ENCODE measurements around the gene TRAF4.
"Not testable (repeated sequence)": the region's sequence is repeated elsewhere in the genome, so short reads cannot be mapped to it uniquely, and the experiment has no call there.

The TRAF4 gene

DNA sequence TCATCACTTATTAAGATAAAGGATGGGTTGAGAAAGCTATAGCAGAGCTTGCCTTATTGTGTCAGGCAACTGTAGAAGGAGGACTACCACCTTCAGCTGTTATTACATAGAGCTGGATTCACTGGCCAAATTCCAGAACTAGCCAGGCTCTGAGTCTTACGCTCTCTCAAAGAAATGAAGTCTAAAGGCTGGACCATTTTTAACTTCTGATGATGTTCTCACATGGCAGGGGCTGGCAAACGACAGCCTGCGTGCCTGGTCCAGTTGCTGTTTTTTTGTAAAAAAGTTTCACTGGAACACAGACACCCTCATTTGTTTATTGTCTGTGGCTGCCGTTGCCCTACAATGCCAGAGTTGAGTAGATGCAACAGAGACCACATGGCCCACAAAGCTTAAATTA, 21.2 kb downstream of the TRAF4 start:
- H3K27ac Mint-ChIP-seq (ENCODE audit: low read depth): no peak overlapping the region
- DNase-seq (ENCODE audit: low spot score in 2 of 2) (no peak), ATAC-seq (replicated peaks; ENCODE audit: extremely low read depth, poor library complexity, severe bottlenecking) (no peak)
- H3K9me3 Mint-ChIP-seq: no peaks in the 10 kb centered on the region
- peaks cover 13% of the 10 kb centered on the region for H3K36me3 Mint-ChIP-seq (ENCODE audit: insufficient read depth)
- H3K4me3 Mint-ChIP-seq: no peak overlapping the region
- H3K27me3 Mint-ChIP-seq: no peaks in the 10 kb centered on the region
- H3K4me1 Mint-ChIP-seq: peaks cover 8% of the 10 kb centered on the region

DNA sequence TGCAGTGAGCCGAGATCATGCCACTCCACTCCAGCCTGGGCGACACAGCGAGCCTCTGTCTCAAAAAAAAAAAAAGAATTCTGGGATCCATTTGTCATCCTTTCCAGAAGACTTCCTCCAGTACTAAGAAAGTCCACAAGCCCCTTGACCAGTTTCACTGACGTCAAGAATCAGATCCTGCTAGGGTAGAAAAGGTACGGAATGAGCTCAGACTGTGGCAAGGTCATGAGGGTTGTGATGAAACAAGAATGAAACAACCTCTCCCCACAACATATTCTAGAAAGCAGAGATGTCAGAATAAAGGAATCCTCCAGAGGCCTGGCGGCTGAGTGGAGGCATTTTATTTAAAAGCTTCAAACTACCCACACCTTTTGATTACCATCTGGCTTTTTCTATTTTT, 29.9 kb downstream of the TRAF4 start:
- Mint-ChIP-seq H3K9me3 (no peaks in the 10 kb centered on the region), H3K36me3 (ENCODE audit: insufficient read depth) (peaks cover 8% of the 10 kb centered on the region), H3K27me3 (no peaks in the 10 kb centered on the region), H3K4me1 (peaks cover 26% of the 10 kb centered on the region), H3K27ac (ENCODE audit: low read depth) (no peak overlapping the region), H3K4me3 (no peak overlapping the region)
- ATAC-seq (replicated peaks; ENCODE audit: extremely low read depth, poor library complexity, severe bottlenecking) (no peak), DNase-seq (ENCODE audit: low spot score in 2 of 2) (no peak)

DNA sequence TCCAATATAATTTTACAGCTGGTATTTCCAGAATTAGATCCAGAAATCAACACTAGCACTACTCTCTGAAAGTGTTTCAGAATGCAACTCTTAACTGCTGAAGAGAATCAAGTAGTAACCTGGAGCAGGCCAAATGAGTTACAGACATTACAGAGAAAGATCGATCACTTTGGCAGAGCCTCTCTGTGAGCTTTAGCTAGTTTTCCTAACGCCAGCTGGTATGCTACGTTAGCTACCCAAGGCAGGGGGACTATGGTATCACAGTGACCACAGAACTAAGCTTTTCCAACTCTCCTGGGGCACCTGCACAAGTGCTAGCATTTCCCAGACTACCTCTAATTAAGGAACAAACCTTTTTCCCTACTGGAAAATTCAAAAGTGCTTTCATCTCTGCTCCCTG, 30.4 kb downstream of the TRAF4 start:
- no peak for DNase-seq (ENCODE audit: low spot score in 2 of 2)
- Mint-ChIP-seq H3K36me3 (ENCODE audit: insufficient read depth) (peaks cover 8% of the 10 kb centered on the region), H3K4me3 (no peak overlapping the region), H3K4me1 (peaks cover 30% of the 10 kb centered on the region), H3K27ac (ENCODE audit: low read depth) (no peak overlapping the region), H3K9me3 (no peaks in the 10 kb centered on the region), H3K27me3 (no peaks in the 10 kb centered on the region)
- ATAC-seq (replicated peaks; ENCODE audit: extremely low read depth, poor library complexity, severe bottlenecking): no peak

DNA sequence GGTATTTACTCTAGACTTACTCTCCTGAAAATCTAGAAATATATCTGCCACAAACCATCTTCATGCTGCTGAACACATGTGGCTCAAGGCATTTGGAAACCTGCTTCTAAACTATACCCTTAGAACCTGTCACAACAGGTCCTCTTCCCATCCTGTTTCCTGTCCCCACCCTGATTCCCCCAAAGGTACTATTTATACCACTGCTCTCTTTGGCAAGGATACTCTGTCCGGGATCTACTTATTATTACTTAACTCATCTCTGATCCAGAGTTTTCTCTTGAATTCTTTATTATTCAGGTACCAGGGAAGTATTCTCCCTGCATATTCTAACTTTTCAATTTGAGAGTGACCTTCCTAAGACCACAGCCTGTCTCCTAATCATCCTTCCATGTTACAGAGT, 33.4 kb downstream of the TRAF4 start:
- Mint-ChIP-seq H3K36me3 (ENCODE audit: insufficient read depth) (peaks cover 8% of the 10 kb centered on the region), H3K27ac (ENCODE audit: low read depth) (no peak overlapping the region), H3K4me3 (no peak overlapping the region), H3K4me1 (peaks cover 38% of the 10 kb centered on the region), H3K9me3 (no peaks in the 10 kb centered on the region), H3K27me3 (no peaks in the 10 kb centered on the region)
- ATAC-seq (replicated peaks; ENCODE audit: extremely low read depth, poor library complexity, severe bottlenecking) (no peak), DNase-seq (ENCODE audit: low spot score in 2 of 2) (no peak)

DNA sequence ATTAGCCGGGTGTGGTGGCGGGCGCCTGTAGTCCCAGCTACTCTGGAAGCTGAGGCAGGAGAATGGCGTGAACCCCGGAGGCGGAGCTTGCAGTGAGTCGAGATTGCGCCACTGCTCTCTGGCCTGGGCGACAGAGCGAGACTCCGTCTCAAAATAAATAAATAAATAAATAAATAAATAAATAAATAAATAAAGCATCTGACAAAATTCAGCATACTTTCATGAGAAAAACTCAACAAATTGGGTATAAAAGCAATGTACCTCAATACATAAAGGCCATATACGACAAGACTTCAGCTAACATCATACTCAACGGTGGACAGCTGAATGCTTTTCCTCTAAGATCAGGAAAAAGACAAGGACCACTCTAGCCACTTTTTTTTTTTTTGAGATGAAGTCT, 35.8 kb downstream of the TRAF4 start:
- ATAC-seq (replicated peaks; ENCODE audit: extremely low read depth, poor library complexity, severe bottlenecking); H3K27ac Mint-ChIP-seq (ENCODE audit: low read depth): not testable (repeated sequence)

DNA sequence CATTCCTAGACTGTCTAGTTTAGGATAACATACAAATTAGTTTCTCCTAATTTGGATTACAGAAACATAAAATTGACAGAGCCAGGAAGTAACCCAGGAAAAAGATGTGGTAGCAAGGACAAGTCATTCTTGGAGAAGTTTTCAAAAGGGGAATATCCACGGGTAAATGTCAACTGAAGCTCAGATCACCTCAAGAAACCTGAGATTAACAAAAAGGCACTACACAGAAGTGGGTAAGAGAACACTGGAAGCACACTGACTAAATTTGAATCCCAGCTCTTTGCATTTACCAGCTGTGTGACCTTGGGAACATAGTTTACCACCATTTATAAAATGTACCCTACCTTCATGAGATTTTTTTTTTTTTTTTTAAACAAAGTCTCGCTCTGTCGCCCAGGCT, 39.4 kb downstream of the TRAF4 start:
- Mint-ChIP-seq H3K4me3 (no peak overlapping the region), H3K27ac (ENCODE audit: low read depth) (no peak overlapping the region), H3K27me3 (no peaks in the 10 kb centered on the region), H3K9me3 (no peaks in the 10 kb centered on the region), H3K36me3 (ENCODE audit: insufficient read depth) (peaks cover 5% of the 10 kb centered on the region), H3K4me1 (peaks cover 22% of the 10 kb centered on the region)
- ATAC-seq (replicated peaks; ENCODE audit: extremely low read depth, poor library complexity, severe bottlenecking) (no peak), DNase-seq (ENCODE audit: low spot score in 2 of 2) (no peak)

More for the DNA sequence above, 35.8 kb downstream of the TRAF4 start:
- H3K4me3 Mint-ChIP-seq; H3K27me3 Mint-ChIP-seq; H3K9me3 Mint-ChIP-seq; DNase-seq (ENCODE audit: low spot score in 2 of 2); H3K36me3 Mint-ChIP-seq (ENCODE audit: insufficient read depth): not testable (repeated sequence)
- H3K4me1 Mint-ChIP-seq: peaks cover 38% of the 10 kb centered on the region

- Mint-ChIP-seq H3K27me3 (no peaks in the 10 kb centered on the region), H3K27ac (ENCODE audit: low read depth) (no peak overlapping the region), H3K36me3 (ENCODE audit: insufficient read depth) (peaks cover 9% of the 10 kb centered on the region), H3K9me3 (no peaks in the 10 kb centered on the region), H3K4me3 (no peak overlapping the region), H3K4me1 (peaks cover 4% of the 10 kb centered on the region)
- DNase-seq (ENCODE audit: low spot score in 2 of 2) (no peak), ATAC-seq (replicated peaks; ENCODE audit: extremely low read depth, poor library complexity, severe bottlenecking) (no peak)
These were observed 44.3 kb downstream of the TRAF4 start for GRCh38 chr17:28788100-28788499.

DNA sequence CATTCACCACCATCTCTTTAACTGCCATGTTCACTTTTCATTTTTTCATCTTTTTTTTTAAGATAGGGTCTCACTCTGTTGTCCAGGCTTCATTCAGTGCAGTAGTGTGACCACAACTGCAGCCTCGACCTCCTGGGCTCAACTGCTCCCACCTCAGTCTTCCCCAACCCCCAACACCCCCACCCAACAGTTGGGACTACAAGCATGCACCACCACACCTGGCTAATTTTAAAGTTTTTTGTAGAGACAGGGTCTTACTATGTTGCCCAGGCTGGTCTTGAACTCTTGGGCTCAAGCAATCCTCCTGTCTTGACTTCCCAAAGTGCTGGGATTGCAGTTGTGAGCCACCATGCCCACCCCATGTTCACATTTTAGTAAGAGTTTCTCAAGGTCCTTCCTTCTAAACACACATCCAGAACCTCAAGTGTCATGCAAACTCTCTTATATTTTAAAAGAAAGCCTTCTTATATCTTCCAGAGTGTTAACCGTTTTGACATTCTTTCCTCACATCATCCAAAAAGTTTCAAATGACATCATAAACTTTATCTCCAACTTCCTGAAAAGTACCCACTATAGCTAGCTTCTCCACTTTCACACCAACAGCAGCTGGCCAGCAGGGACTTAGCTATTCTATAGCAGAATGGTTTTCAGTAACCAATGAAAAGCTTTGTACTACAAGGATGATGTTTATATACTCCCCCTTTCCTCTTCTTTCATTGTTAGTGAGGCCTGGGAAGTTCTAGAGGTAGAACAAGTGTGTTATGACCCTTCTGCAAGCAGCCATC, 49.3 kb downstream of the TRAF4 start:
- H3K27ac Mint-ChIP-seq (ENCODE audit: low read depth): no peak overlapping the region
- H3K27me3 Mint-ChIP-seq: no peaks in the 10 kb centered on the region
- DNase-seq (ENCODE audit: low spot score in 2 of 2) (no peak), ATAC-seq (replicated peaks; ENCODE audit: extremely low read depth, poor library complexity, severe bottlenecking) (no peak)
- peaks cover 8% of the 10 kb centered on the region for H3K4me1 Mint-ChIP-seq
- H3K9me3 Mint-ChIP-seq: no peaks in the 10 kb centered on the region
- no peak overlapping the region for H3K4me3 Mint-ChIP-seq
- peaks cover 10% of the 10 kb centered on the region for H3K36me3 Mint-ChIP-seq (ENCODE audit: insufficient read depth)

DNA sequence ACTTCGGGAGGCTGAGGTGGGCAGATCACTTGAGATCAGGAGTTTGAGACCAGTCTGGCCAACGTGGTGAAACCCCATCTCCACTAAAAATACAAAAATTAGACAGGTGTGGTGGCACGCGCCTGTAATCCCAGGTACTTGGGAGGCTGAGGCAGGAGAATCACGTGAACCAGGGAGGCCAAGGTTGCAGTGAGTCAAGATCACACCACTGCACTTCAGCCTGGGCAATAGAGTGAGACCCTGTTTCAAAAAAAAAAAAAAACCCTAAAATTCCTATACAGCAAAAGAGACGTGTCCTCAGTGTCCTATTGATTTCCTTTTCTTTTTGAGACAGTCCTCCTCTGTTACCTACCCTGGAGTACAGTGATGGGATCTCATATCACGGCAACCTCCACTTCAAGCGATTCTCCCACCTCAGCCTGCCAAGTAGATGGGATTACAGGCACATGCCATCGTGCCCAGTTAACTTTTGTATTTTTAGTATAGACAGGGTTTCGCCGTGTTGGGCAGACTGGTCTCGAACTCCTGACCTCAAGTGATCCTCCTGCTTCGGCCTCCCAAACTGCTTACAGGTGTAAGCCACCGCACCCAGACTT, 51.1 kb downstream of the TRAF4 start:
- not testable (repeated sequence) for H3K4me1 Mint-ChIP-seq; DNase-seq (ENCODE audit: low spot score in 2 of 2)

DNA sequence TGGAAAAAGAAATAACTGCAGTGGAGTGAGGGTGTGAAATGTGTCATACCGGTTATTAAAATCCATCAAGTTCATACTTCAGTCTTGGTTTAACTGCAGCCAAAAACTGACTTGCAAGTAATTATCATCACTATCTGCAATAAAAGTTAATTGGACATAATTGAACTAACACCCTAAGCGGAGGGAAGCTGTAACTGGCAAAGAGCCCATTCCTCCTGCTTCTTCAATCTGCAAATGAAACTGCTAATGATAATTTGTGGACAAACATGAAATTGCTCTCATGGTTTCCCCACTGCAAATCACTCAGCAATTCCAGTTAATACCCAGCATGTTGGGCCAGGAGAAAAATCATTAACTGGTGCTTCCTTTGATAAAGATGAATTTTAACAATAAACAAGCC, 52.3 kb downstream of the TRAF4 start:
- H3K9me3 Mint-ChIP-seq: no peaks in the 10 kb centered on the region
- no peak overlapping the region for H3K27ac Mint-ChIP-seq (ENCODE audit: low read depth)
- no peak for DNase-seq (ENCODE audit: low spot score in 2 of 2)
- peaks cover 6% of the 10 kb centered on the region for H3K36me3 Mint-ChIP-seq (ENCODE audit: insufficient read depth)
- H3K27me3 Mint-ChIP-seq: no peaks in the 10 kb centered on the region
- peaks cover 8% of the 10 kb centered on the region for H3K4me1 Mint-ChIP-seq
- H3K4me3 Mint-ChIP-seq: no peak overlapping the region
- no peak for ATAC-seq (replicated peaks; ENCODE audit: extremely low read depth, poor library complexity, severe bottlenecking)

More for the DNA sequence above, 51.1 kb downstream of the TRAF4 start:
- not testable (repeated sequence) for H3K27ac Mint-ChIP-seq (ENCODE audit: low read depth); H3K4me3 Mint-ChIP-seq; H3K27me3 Mint-ChIP-seq; H3K9me3 Mint-ChIP-seq; H3K36me3 Mint-ChIP-seq (ENCODE audit: insufficient read depth); ATAC-seq (replicated peaks; ENCODE audit: extremely low read depth, poor library complexity, severe bottlenecking)
